ENCODE measurements around the gene FOXI2.

The FOXI2 gene

DNA sequence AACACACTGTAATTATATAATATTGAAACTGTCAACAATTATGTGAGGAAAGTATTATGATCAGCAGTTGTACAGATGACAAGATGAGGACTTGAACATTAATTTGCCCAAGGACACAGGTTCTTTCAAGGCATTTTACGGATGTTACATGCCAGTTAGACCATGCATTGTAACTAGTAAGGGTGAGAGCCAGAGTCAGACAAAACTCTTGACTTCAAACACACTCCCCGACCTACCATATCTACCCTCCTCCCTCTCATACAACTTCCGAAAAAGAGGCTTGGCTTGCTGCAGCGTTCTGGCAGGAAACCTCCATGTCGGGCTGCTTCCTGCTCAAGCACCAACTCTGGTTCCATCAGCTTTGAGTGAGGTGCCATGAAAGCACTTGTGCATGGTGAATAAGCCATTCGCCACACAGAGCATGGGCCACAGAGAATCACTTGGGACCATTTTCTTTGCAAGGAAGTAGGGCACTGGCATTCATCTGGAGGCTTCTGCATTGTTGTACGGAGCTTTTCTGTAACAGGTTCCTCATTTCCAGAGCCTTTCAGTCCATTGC lies 53.2 kb downstream of the FOXI2 start:
- TF ChIP-seq, protein P1, sequence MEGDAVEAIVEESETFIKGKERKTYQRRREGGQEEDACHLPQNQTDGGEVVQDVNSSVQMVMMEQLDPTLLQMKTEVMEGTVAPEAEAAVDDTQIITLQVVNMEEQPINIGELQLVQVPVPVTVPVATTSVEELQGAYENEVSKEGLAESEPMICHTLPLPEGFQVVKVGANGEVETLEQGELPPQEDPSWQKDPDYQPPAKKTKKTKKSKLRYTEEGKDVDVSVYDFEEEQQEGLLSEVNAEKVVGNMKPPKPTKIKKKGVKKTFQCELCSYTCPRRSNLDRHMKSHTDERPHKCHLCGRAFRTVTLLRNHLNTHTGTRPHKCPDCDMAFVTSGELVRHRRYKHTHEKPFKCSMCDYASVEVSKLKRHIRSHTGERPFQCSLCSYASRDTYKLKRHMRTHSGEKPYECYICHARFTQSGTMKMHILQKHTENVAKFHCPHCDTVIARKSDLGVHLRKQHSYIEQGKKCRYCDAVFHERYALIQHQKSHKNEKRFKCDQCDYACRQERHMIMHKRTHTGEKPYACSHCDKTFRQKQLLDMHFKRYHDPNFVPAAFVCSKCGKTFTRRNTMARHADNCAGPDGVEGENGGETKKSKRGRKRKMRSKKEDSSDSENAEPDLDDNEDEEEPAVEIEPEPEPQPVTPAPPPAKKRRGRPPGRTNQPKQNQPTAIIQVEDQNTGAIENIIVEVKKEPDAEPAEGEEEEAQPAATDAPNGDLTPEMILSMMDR (IDR thresholded peaks at IDR 0.05; ENCODE audit: low read depth, low read length): no peak
- in situ Hi-C loops (cut with HindIII; ENCODE audit: low sequenced_read_pairs): no loop called here
- H3K4me3 ChIP-seq (ENCODE audit: low read depth, low read length): no peak overlapping the region
- DNase-seq (ENCODE audit: low read depth, low spot score): no peak

Measured in astrocyte of the spinal cord (primary cell).